Neutrophil (primary cell): ENCODE data around the gene ANKRD13B.

Source experiments
- H3K27ac ChIP-seq: fragments of 200-600 bp; sonication (generic); 2 replicates; pipeline ENCODE4 v1.5.1; 2016; ENCODE audit warnings: mild to moderate bottlenecking, moderate library complexity
- H3K27me3 ChIP-seq: fragments of 200-600 bp; sonication (generic); 2 replicates; pipeline ENCODE4 v1.6.0; 2016; ENCODE audit warnings: mild to moderate bottlenecking
- H3K36me3 ChIP-seq: fragments of 200-600 bp; sonication (generic); 2 replicates; pipeline ENCODE4 v1.5.1; 2017
- H3K4me1 ChIP-seq, 2 experiments: fragments of 200-600 bp in 1 of 2; sonication (generic) in 1 of 2; 1 replicate in 1 of 2; 2 replicates in 1 of 2; pipeline versions ENCODE4 v1.5.1 to v1.6.1; 2013 to 2016; ENCODE audit warnings: low read depth in 1 of 2, low read length in 1 of 2, mild to moderate bottlenecking in 1 of 2, moderate library complexity in 1 of 2; ENCODE audit not compliant: control insufficient read depth in 1 of 2, insufficient read depth in 1 of 2
- H3K4me3 ChIP-seq, 2 experiments: fragments of 200-600 bp in 1 of 2; sonication (generic) in 1 of 2; 1 replicate in 1 of 2; 2 replicates in 1 of 2; pipeline ENCODE4 v1.5.1; 2013 to 2016; ENCODE audit warnings: low read depth in 1 of 2, low read length in 1 of 2, mild to moderate bottlenecking in 1 of 2, moderate library complexity in 1 of 2
- H3K9me3 ChIP-seq: fragments of 200-600 bp; sonication (generic); 2 replicates; pipeline ENCODE4 v1.5.1; 2016
- CTCF ChIP-seq: fragments of 200-600 bp; sonication (generic); IDR thresholded peaks from 2 replicates; pipeline ENCODE4 v1.5.1; 2016; ENCODE audit warnings: antibody characterized with exemption

Gene ANKRD13B

GRCh38 chr17:29571486-29571882 is 21.4 kb upstream of the ANKRD13B start:
- Histone ChIP-seq H3K27me3 (peaks cover 42% of the 10 kb centered on the region), H3K4me3 (no peak overlapping the region), H3K27ac (no peak overlapping the region), H3K9me3 (no peaks in the 10 kb centered on the region), H3K4me1 (peaks cover 24 to 33% of the 10 kb centered on the region in 2 experiments), H3K36me3 (peaks cover 29% of the 10 kb centered on the region)
- no peak for TF ChIP-seq CTCF

- no peak overlapping the region for H3K27ac ChIP-seq
- no peaks in the 10 kb centered on the region for H3K9me3 ChIP-seq
- H3K4me1 ChIP-seq: peaks cover 20 to 27% of the 10 kb centered on the region in 2 experiments
- peaks cover 35% of the 10 kb centered on the region for H3K36me3 ChIP-seq
- H3K4me3 ChIP-seq: peak overlapping the region in 1 of 2 experiments; percentile 18
- peaks cover 36% of the 10 kb centered on the region for H3K27me3 ChIP-seq
- no peak for TF ChIP-seq CTCF
These were observed 20.9 kb upstream of the ANKRD13B start for GRCh38 chr17:29571883-29572681.

- peaks cover 43% of the 10 kb centered on the region for H3K36me3 ChIP-seq
- no peak overlapping the region for H3K27ac ChIP-seq
- H3K4me3 ChIP-seq: peak overlapping the region in 1 of 2 experiments; percentile 18
- H3K4me1 ChIP-seq: peaks cover 12 to 19% of the 10 kb centered on the region in 2 experiments
- H3K9me3 ChIP-seq: no peaks in the 10 kb centered on the region
- no peak for TF ChIP-seq CTCF
- peaks cover 28% of the 10 kb centered on the region for H3K27me3 ChIP-seq
These were observed 20.0 kb upstream of the ANKRD13B start for GRCh38 chr17:29572691-29573557.

- Histone ChIP-seq H3K4me3 (no peak overlapping the region), H3K36me3 (peaks cover 47% of the 10 kb centered on the region), H3K27me3 (peaks cover 22% of the 10 kb centered on the region), H3K4me1 (peaks cover 8 to 15% of the 10 kb centered on the region in 2 experiments), H3K27ac (no peak overlapping the region), H3K9me3 (no peaks in the 10 kb centered on the region)
- TF ChIP-seq CTCF: no peak
These were observed 19.4 kb upstream of the ANKRD13B start for GRCh38 chr17:29573558-29573869.

GRCh38 chr17:29573871-29574731 is 18.8 kb upstream of the ANKRD13B start:
- H3K27ac ChIP-seq: no peak overlapping the region
- no peak overlapping the region for H3K4me3 ChIP-seq
- peaks cover 16% of the 10 kb centered on the region for H3K27me3 ChIP-seq
- peaks cover 3 to 10% of the 10 kb centered on the region in 2 experiments for H3K4me1 ChIP-seq
- no peaks in the 10 kb centered on the region for H3K9me3 ChIP-seq
- H3K36me3 ChIP-seq: peaks cover 47% of the 10 kb centered on the region
- no peak for TF ChIP-seq CTCF
